Measurements from ENCODE around the gene P2RX1.
"Not testable (repeated sequence)": the region's sequence is repeated elsewhere in the genome, so short reads cannot be mapped to it uniquely, and the experiment has no call there.

The P2RX1 gene

GRCh38 chr17:3951420-3951819 lies 35.2 kb upstream of the P2RX1 start:
- no peak for DNase-seq (ENCODE audit: low read depth, low spot score)

- DNase-seq (ENCODE audit: low read depth, low spot score) = no peak
Measured at GRCh38 chr17:3951003-3951402, 34.7 kb upstream of the P2RX1 start.

DNA sequence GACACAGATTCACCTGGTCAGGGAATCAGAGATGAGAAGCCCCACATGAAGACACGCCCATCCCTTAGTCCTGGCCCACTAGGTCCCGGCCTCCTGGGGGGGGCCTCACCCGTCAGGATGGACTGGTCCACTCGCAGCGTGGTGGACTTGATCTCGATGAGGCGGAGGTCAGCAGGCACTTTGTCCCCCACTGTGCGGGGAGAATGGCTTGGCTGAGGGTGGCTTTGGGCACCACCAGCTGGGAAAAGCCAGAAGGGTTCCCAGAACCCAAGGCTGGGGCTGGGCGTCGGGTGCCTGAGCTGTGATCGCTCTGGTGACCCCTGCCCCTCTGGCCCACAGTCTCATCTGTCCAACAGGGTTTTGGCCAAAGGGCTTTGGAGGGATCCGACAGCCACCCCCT lies 34.3 kb upstream of the P2RX1 start:
- DNase-seq (ENCODE audit: low read depth, low spot score) = no peak

- no peak for DNase-seq (ENCODE audit: low read depth, low spot score)
Measured at GRCh38 chr17:3949418-3949817, 33.2 kb upstream of the P2RX1 start.

GRCh38 chr17:3948551-3948950 lies 32.3 kb upstream of the P2RX1 start:
- DNase-seq (ENCODE audit: low read depth, low spot score) = not testable (repeated sequence)

- DNase-seq (ENCODE audit: low read depth, low spot score) = no peak
Measured at GRCh38 chr17:3947318-3947810, 31.1 kb upstream of the P2RX1 start.

GRCh38 chr17:3946711-3947235 lies 30.5 kb upstream of the P2RX1 start:
- DNase-seq (ENCODE audit: low read depth, low spot score) = no peak

DNA sequence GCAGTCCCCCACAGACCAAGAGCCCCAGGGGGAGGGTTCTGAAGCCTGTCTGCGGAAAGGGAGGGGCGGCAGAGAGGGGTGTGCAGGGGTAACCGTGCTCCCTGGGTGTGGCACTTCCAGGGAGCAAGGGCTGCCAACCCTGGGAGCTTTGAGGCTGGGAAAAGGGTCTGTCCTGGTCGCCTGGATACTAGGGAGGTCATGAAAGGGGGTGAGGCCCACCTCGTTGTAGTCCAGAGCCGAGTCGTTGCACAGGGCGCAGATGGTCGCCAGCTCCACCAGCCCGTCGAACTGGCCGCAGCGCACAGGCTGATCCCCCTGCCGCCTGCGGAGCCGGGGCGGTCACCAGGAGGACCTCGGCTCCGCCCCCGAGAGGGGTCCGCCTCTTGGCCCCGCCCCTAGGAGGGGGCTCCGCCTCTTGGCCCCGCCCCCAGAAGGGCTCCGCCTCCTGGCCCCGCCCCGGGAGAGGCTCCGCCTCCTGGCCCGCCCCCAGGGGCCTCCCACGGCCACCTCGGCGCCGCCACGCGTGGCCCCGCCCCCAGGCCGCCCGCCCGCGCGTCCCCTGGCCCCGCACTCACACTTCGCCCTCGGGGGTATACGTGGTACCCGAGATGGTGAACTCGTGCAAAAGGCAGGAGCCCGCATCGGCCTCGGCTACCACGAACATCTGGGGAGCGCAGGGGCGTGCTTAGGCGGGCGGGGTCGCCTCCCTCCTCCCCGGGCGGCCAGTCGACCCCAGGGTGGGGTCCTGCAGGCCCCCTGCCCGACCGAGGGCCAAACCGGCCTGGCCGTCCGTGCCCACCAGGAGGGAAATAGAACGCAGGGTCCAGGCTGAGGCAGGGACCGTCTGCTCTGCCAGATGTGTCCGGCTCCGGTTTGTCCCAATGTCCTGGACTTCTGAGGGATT lies 28.5 kb upstream of the P2RX1 start:
- no peak for DNase-seq (ENCODE audit: low read depth, low spot score)

GRCh38 chr17:3943240-3943891 lies 27.1 kb upstream of the P2RX1 start:
- no peak for DNase-seq (ENCODE audit: low read depth, low spot score)

DNA sequence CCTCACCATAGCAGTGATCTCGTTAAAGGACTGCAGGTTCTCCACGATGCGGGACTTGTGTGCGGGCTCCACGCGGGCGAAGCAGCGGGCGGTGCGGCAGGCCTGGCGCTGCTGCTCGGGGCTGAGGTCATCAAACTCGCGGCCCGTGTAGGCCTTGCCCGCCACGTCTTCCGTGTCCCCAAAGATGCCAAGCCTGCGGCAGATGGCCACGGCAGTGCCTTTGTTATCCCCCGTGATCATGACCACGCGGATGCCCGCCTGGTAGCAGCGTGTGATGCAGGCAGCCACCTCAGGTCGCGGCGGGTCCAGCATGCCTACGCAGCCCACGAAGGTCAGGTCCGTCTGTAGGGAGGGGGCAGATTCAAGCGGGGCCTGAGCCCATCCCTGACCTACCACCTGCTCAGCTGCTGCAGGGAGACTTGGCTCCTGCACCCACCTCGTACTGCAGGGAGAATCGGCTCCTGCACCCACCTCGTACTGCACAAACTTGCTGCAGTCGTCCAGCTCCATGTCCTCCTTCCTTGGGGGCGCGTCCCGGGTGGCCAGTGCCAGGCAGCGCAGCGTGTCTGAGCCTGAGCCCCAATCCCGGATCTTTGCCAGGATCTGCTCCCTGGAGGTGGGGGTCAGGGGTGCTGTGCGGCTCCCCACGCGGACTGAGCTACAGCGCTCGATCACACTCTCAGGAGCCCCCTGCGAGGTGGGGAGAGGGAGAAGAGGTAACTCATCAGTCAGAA lies 24.9 kb upstream of the P2RX1 start:
- no peak for DNase-seq (ENCODE audit: low read depth, low spot score)

GRCh38 chr17:3937359-3937758 lies 21.1 kb upstream of the P2RX1 start:
- DNase-seq (ENCODE audit: low read depth, low spot score) = no peak

DNA sequence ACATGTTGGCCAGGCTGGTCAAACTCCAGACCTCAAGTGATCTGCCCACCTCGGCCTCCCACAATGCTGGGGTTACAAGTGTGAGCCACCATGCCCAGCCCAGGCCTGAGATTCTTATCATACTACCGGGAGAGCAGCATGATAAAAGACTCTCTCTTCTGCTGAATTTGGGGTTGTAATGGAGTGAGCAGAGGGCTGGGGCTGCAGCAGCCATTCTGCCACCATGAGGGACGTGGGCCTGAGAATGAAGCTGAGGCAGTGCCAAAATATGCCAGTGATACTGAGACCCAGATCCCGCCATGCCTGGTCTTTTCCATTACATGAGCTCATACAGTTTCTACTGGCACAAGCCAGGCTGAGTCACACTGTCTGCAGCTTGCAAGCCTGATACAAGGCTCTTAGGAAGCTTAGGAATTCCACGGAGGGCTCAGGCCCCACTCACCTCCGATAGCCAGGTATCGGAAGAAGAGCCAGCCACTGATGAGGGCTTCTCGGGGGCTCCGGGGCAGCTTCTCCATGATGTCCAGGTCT lies 19.6 kb upstream of the P2RX1 start:
- no peak for DNase-seq (ENCODE audit: low read depth, low spot score)

- DNase-seq (ENCODE audit: low read depth, low spot score) = no peak
Measured at GRCh38 chr17:3935140-3935542, 18.9 kb upstream of the P2RX1 start.

DNA sequence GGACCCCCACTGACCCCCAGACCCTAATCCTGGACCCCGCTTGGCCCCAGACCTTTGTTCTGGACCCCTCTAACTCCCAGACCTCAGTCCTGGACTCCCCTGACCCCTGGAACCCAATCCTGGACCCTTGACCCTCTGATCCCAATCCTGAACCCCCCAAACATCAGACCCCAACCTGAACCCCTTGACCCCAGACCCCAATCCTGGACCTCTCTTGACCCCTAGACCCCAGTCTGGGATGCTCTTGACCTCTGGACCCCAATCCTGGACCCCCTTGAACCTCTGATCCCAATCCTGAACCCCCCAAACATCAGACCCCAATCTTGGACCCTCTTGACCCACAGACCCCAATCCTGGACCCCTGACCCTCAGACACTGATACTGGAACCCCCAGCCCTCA lies 13.5 kb upstream of the P2RX1 start:
- no peak for DNase-seq (ENCODE audit: low read depth, low spot score)

GRCh38 chr17:3929181-3929580 lies 12.9 kb upstream of the P2RX1 start:
- no peak for DNase-seq (ENCODE audit: low read depth, low spot score)

DNA sequence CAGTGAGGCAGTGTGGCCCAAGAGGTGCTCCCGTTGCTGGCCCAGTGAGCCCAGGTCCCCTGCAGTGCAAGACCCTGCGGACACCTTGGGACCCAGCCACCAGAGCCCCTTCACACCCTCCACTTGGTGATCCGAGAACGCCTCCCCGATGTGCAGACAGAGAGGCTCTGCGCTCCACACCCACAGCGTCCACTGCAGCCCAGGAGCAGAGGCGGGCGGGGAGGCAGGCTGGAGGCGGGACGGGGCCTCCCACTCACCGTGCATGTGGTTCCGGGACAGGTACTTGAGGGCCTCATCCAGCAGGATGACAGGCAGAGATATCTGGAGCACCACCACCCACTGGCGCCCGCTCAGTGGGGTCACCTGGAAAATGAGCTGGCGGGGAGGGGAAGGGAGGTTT lies 12.1 kb upstream of the P2RX1 start:
- no peak for DNase-seq (ENCODE audit: low read depth, low spot score)

DNA sequence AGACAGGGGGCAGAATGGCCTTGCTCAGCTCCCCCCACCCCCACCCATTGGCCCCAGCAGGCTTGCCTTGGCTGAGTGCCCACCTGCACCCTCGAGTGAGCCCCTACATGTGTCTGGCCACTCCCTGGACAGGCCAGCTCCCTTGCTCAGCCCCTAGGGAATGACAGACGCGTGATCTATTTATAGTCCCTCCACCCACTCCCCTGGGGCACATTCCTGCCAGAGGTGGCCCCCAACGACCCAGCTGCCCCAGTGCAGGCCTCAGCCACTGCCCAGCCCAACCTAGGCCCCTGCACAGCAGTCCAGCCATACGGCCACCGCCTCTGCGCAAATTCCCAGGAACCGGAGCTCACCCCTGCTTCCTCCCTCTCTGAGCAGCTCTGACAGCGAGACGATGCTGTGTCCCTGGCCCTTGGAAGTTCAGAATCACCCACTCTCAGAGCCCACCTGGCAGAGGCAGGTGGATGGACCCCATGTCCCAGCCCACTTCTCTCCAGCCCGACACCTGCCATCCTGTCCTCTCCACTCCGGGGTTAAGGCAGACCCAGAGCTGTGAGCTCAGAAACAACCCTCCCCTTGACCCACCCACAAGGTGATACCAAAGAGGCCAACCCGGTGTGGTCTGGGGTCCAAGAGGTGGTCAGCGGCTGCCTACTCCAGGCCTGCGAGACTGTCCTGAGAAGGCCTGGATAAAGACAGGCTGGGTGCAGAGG lies 11.5 kb upstream of the P2RX1 start:
- DNase-seq (ENCODE audit: low read depth, low spot score) = no peak

DNA sequence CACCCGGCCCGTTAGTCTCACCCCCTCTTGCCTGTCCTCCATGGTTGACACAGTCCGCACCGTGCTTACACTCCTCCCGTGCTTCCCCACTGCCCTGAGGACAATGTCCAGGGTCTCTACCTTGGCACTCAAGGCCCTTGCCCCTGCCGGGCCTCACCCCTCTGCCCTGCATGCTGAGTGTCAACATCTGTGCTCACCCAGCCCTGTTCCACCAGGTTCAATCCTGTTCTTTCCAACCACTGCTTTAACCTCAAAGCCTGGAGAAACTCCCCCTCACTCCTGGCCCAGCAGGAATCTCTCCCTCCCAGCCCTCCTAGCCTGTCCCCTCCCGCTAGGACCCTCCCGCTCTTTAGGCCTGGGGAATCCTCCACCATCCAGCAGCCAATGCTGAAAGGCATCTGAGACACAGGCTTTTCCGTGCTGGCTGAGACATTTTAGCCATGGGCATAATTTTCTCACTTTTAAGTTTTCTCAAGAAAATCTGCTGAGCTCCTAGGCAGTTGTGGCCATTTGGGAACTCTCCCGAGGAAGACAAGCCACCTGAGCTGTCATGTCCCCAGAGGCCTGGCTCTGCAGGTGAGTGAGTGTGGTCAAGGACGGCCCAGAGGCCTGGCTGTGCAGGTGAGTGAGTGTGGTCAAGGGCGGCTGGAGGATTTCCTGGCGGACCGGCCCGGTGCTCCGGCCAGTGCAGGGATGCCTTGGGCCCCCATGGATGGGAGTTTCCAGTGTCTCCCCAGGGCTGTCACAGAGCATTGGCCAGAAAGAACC lies 10.8 kb upstream of the P2RX1 start:
- DNase-seq (ENCODE audit: low read depth, low spot score) = no peak

GRCh38 chr17:3925684-3926485 lies 9.6 kb upstream of the P2RX1 start:
- DNase-seq (ENCODE audit: low read depth, low spot score) = no peak

Measured in iPS DF 19.7 (cell line).